ENCODE measurements around the gene FAU. TPM values are rescaled to one million over a fixed set of nuclear protein-coding genes. Genes with fewer than 3 reads are reported as not detected.

FAU gene
- total RNA-seq, 2 experiments from 2014 or later = 1,937 to 1,976 TPM

GRCh38 chr11:65083834-65084597 lies 37.9 kb downstream of the FAU start, which contains the start of the genes CDCA5 and ZFPL1:
Gene CDCA5 (minus strand): TSS chr11:65084040. CDS start chr11:65083978, 62 bp downstream.
Gene ZFPL1 (plus strand): TSS chr11:65084222. CDS start chr11:65084699, 477 bp downstream.
- ChIA-PET POLR2A (interaction anchor here (1.0 to 2.2 kb wide), 5 partner anchors 12 to 51 kb away, joined by 3 to 9 read pairs (median 7); partner anchors contain the start of genes FAU, MRPL49, SAC3D1 and TM7SF2), CTCF (interaction anchor here (1.7 kb wide), 1 partner anchor 70 kb away, joined by 5 read pairs; the partner anchor contains the start of gene ARL2)
- peaks cover 48% of the 10 kb centered on the region for H3K36me3 Mint-ChIP-seq (ENCODE audit: low read depth)
- H3K27me3 Mint-ChIP-seq = no peaks in the 10 kb centered on the region
- Histone ChIP-seq H3K27ac (ENCODE audit: low read depth in 1 of 2, low read length in 2 of 2) (peak within 1 kb of the TSS; percentile 86 to 97), H3K36me3 (ENCODE audit: insufficient read depth, low read length) (peaks cover 44% of the 10 kb centered on the region), H3K27me3 (ENCODE audit: control insufficient read depth in 1 of 2, insufficient read depth in 2 of 2, low read length in 2 of 2) (no peaks in the 10 kb centered on the region), H3K4me1 (ENCODE audit: insufficient read depth, low read length) (peaks cover 21% of the 10 kb centered on the region), H3K9me3 (ENCODE audit: control insufficient read depth in 1 of 2, insufficient read depth in 1 of 2, low read length in 2 of 2) (no peaks in the 10 kb centered on the region), H3K4me3 (ENCODE audit: low read length) (peak within 1 kb of the TSS; percentile 80)
- no peak for TF ChIP-seq CTCF (IDR thresholded peaks at IDR 0.05)
- intact Hi-C loops (cut with DNase I, micrococcal nuclease) = loop anchor here (1.0 to 10.0 kb wide), 9 partner anchors 12 to 1261 kb away; partner anchors contain the start of genes FAU (in 2 of the 2), MRPL49 (in 2 of the 2), VPS51 (in 2 of the 2) and ZNHIT2 (in 2 of the 2)
- peak; percentile 92 to 98 (median 95) for DNase-seq
- H3K4me3 Mint-ChIP-seq = peak within 1 kb of the TSS; percentile 98
- H3K4me1 Mint-ChIP-seq (ENCODE audit: low read depth) = peaks cover 33% of the 10 kb centered on the region
- ATAC-seq (ENCODE audit: poor library complexity) = peak; percentile 87
- peak within 1 kb of the TSS; percentile 97 for H3K27ac Mint-ChIP-seq
- H3K9me3 Mint-ChIP-seq = no peaks in the 10 kb centered on the region

- CTCF ChIA-PET = interaction anchor here (0.9 to 1.7 kb wide), 2 partner anchors 11 to 69 kb away, joined by 4 to 5 read pairs; partner anchors contain the start of gene ARL2
- Histone ChIP-seq H3K9me3 (ENCODE audit: control insufficient read depth in 1 of 2, insufficient read depth in 1 of 2, low read length in 2 of 2) (no peaks in the 10 kb centered on the region), H3K27ac (ENCODE audit: low read depth in 1 of 2, low read length in 2 of 2) (peak overlapping the region; percentile 86 to 97), H3K4me3 (ENCODE audit: low read length) (peak overlapping the region; percentile 80), H3K4me1 (ENCODE audit: insufficient read depth, low read length) (peaks cover 28% of the 10 kb centered on the region), H3K36me3 (ENCODE audit: insufficient read depth, low read length) (peaks cover 37% of the 10 kb centered on the region), H3K27me3 (ENCODE audit: control insufficient read depth in 1 of 2, insufficient read depth in 2 of 2, low read length in 2 of 2) (no peaks in the 10 kb centered on the region)
- Mint-ChIP-seq H3K4me3 (peak overlapping the region; percentile 98), H3K9me3 (no peaks in the 10 kb centered on the region), H3K27ac (peak overlapping the region; percentile 97), H3K36me3 (ENCODE audit: low read depth) (peaks cover 41% of the 10 kb centered on the region), H3K4me1 (ENCODE audit: low read depth) (peaks cover 38% of the 10 kb centered on the region), H3K27me3 (no peaks in the 10 kb centered on the region)
- POLR2A ChIA-PET = interaction anchor here (0.9 to 2.2 kb wide), 6 partner anchors 13 to 52 kb away, joined by 3 to 9 read pairs (median 6); partner anchors contain the start of genes FAU, MRPL49, SAC3D1 and TM7SF2
- TF ChIP-seq CTCF (IDR thresholded peaks at IDR 0.05) = no peak
- intact Hi-C loops (cut with DNase I, micrococcal nuclease) = loop anchor here in 1 of 2 experiments (5.0 to 10.0 kb wide), 3 partner anchors 161 to 1262 kb away; partner anchors contain the start of genes B4GAT1, BRMS1, CDC42BPG and PPP2R5B
- no peak for ATAC-seq (ENCODE audit: poor library complexity)
- no peak for DNase-seq
These were observed 38.6 kb downstream of the FAU start for GRCh38 chr11:65083134-65083833.

- Histone ChIP-seq H3K4me1 (ENCODE audit: insufficient read depth, low read length) (peaks cover 20% of the 10 kb centered on the region), H3K36me3 (ENCODE audit: insufficient read depth, low read length) (no peaks in the 10 kb centered on the region), H3K9me3 (ENCODE audit: control insufficient read depth in 1 of 2, insufficient read depth in 1 of 2, low read length in 2 of 2) (no peaks in the 10 kb centered on the region), H3K27ac (ENCODE audit: low read depth in 1 of 2, low read length in 2 of 2) (no peak overlapping the region), H3K4me3 (ENCODE audit: low read length) (no peak overlapping the region), H3K27me3 (ENCODE audit: control insufficient read depth in 1 of 2, insufficient read depth in 2 of 2, low read length in 2 of 2) (no peaks in the 10 kb centered on the region)
- H3K4me1 Mint-ChIP-seq (ENCODE audit: low read depth) = peaks cover 20% of the 10 kb centered on the region
- no peak for DNase-seq
- no peaks in the 10 kb centered on the region for H3K27me3 Mint-ChIP-seq
- ATAC-seq (ENCODE audit: poor library complexity) = no peak
- CTCF ChIA-PET = interaction anchor here (0.9 to 1.0 kb wide), 3 partner anchors 17 to 235 kb away, joined by 3 to 4 read pairs (median 3); partner anchors contain the start of genes ARL2, CDC42BPG and VPS51
- no peaks in the 10 kb centered on the region for H3K9me3 Mint-ChIP-seq
- H3K4me3 Mint-ChIP-seq = no peak overlapping the region
- TF ChIP-seq CTCF (IDR thresholded peaks at IDR 0.05) = no peak
- intact Hi-C loops (cut with DNase I, micrococcal nuclease) = loop anchor here (1.0 kb wide), 3 partner anchors 52 to 66 kb away; partner anchors contain the start of genes ARL2 (in 1 of the 2) and SNX15 (in 1 of the 2)
- H3K27ac Mint-ChIP-seq = peak overlapping the region; percentile 37
- peaks cover 2% of the 10 kb centered on the region for H3K36me3 Mint-ChIP-seq (ENCODE audit: low read depth)
- POLR2A ChIA-PET = no interaction called here
These were observed 43.1 kb downstream of the FAU start for GRCh38 chr11:65078786-65079342.

Data from CD4-positive, alpha-beta T cell (primary cell).